PFSK-1 (cell line): Measurements from ENCODE around the gene POU6F2.

Experiments
- POLR2AphosphoS5 ChIP-seq: IDR thresholded peaks from 2 replicates; pipeline ENCODE4 v1.6.1; 2012; ENCODE audit warnings: low read depth, mild to moderate bottlenecking, control low read depth, low read length, moderate library complexity
- REST ChIP-seq, 2 experiments: IDR thresholded peaks; 2 replicates each; pipeline versions ENCODE4 v1.6.1 to v1.8.0; 2011 to 2012; ENCODE audit warnings: low read depth in 2 of 2, low read length in 2 of 2, control low read depth in 1 of 2, inconsistent platforms in 1 of 2, mild to moderate bottlenecking in 1 of 2, moderate library complexity in 1 of 2; ENCODE audit not compliant: insufficient read depth in 1 of 2
- TAF1 ChIP-seq: IDR thresholded peaks from 2 replicates; pipeline ENCODE4 v1.6.1; 2012; ENCODE audit warnings: low read length, control low read depth, borderline replicate concordance; ENCODE audit not compliant: insufficient read depth

GRCh38 chr7:39341083-39341482 lies 363.4 kb downstream of the POU6F2 start:
- TF ChIP-seq POLR2AphosphoS5 (no peak), TAF1 (no peak), REST (IDR thresholded peaks at IDR 0.05; ENCODE audit: insufficient read depth in 1 of 2, low read depth in 2 of 2, low read length in 2 of 2) (no peak)
